Hepatocyte (in vitro differentiated cells): ENCODE measurements around the gene CELA2B. TPM values are rescaled to one million over a fixed set of nuclear protein-coding genes. Genes with fewer than 3 reads are reported as not detected.
A peak's percentile ranks its signal among the peaks of the same experiment; 100 is the strongest.
"Not testable (repeated sequence)": the region's sequence is repeated elsewhere in the genome, so short reads cannot be mapped to it uniquely, and the experiment has no call there.

ENCODE experiments used
- DNase-seq: peaks from one replicate; pipeline ENCODE4 v3.0.0-alpha.2; 2016; ENCODE audit warnings: low spot score
- H2AFZ ChIP-seq: fragments of 200-600 bp; sonication (generic); 2 replicates; pipeline ENCODE4 v1.6.0; 2016; ENCODE audit warnings: antibody characterized with exemption, mild to moderate bottlenecking
- H3K27ac ChIP-seq: fragments of 200-600 bp; sonication (generic); 2 replicates; pipeline ENCODE4 v1.5.1; 2016; ENCODE audit warnings: mild to moderate bottlenecking
- H3K27me3 ChIP-seq: fragments of 200-600 bp; sonication (generic); 2 replicates; pipeline ENCODE4 v1.6.1; 2016
- H3K36me3 ChIP-seq: fragments of 200-600 bp; sonication (generic); replicated peaks from 2 replicates; pipeline ENCODE4 v1.5.1; 2016; ENCODE audit warnings: low read depth; ENCODE audit not compliant: insufficient read depth
- H3K4me1 ChIP-seq: fragments of 200-600 bp; sonication (generic); 2 replicates; pipeline ENCODE4 v1.5.1; 2016; ENCODE audit warnings: mild to moderate bottlenecking, moderate library complexity; ENCODE audit not compliant: insufficient read depth
- H3K4me2 ChIP-seq: fragments of 200-600 bp; sonication (generic); 2 replicates; pipeline ENCODE4 v1.6.0; 2016
- H3K4me3 ChIP-seq: fragments of 200-600 bp; sonication (generic); 2 replicates; pipeline ENCODE4 v1.5.1; 2016; ENCODE audit warnings: mild to moderate bottlenecking
- H3K79me2 ChIP-seq: fragments of 200-600 bp; sonication (generic); 2 replicates; pipeline ENCODE4 v1.6.0; 2017; ENCODE audit warnings: mild to moderate bottlenecking
- H3K9me2 ChIP-seq: fragments of 200-600 bp; sonication (generic); replicated peaks from 2 replicates; pipeline ENCODE4 v1.6.0; 2017; ENCODE audit warnings: mild to moderate bottlenecking; ENCODE audit not compliant: insufficient read depth
- H3K9me3 ChIP-seq: fragments of 200-600 bp; sonication (generic); 2 replicates; pipeline ENCODE4 v1.5.1; 2016; ENCODE audit warnings: low read depth, mild to moderate bottlenecking
- H4K20me1 ChIP-seq: fragments of 200-600 bp; sonication (generic); 2 replicates; pipeline ENCODE4 v1.6.0; 2016; ENCODE audit warnings: mild to moderate bottlenecking; ENCODE audit not compliant: insufficient read depth, poor library complexity, severe bottlenecking
- EZH2 ChIP-seq: fragments of 200-600 bp; sonication (generic); IDR thresholded peaks from 2 replicates; pipeline ENCODE4 v1.6.1; 2016; ENCODE audit warnings: antibody characterized with exemption, mild to moderate bottlenecking, borderline replicate concordance
- EZH2phosphoT487 ChIP-seq: fragments of 200-600 bp; sonication (generic); IDR thresholded peaks from one replicate; pipeline ENCODE4 v1.6.1; 2018; ENCODE audit warnings: antibody characterized with exemption, mild to moderate bottlenecking, low read depth, moderate library complexity; ENCODE audit not compliant: unreplicated experiment, severe bottlenecking
- WGBS: methylation state at CpG from one replicate; pipeline ENCODE4 v1.1.6; 2016; ENCODE audit warnings: low lambda C conversion rate; ENCODE audit errors: missing lambda C conversion rate; 5-methylcytosine and 5-hydroxymethylcytosine counted together
- polyA plus RNA-seq: library from polyadenylated mRNA; unstranded; fragments of >200 nt; fragmentation: Nextera tagmentation; extraction: Ambion mirVana; gene quantifications from 2 replicates; pipeline ENCODE4 v1.2.1, GENCODE V29; 2016
- total RNA-seq: library from RNA; depleted of rRNA; stranded (reverse); fragments of >200 nt; gene quantifications from 2 replicates; pipeline ENCODE4 v1.2.3, GENCODE V29; 2014
- TF ChIP-seq, protein P1 (sequence below): fragments of 200-600 bp; sonication (generic); IDR thresholded peaks from 2 replicates; pipeline ENCODE4 v1.5.1; 2016; ENCODE audit warnings: antibody characterized with exemption, mild to moderate bottlenecking; ENCODE audit not compliant: poor library complexity

CELA2B gene
- 0.73 TPM in 1 of 2 replicates, not detected in the other for total RNA-seq
- polyA plus RNA-seq: 1.4 TPM in 1 of 2 replicates, not detected in the other

DNA sequence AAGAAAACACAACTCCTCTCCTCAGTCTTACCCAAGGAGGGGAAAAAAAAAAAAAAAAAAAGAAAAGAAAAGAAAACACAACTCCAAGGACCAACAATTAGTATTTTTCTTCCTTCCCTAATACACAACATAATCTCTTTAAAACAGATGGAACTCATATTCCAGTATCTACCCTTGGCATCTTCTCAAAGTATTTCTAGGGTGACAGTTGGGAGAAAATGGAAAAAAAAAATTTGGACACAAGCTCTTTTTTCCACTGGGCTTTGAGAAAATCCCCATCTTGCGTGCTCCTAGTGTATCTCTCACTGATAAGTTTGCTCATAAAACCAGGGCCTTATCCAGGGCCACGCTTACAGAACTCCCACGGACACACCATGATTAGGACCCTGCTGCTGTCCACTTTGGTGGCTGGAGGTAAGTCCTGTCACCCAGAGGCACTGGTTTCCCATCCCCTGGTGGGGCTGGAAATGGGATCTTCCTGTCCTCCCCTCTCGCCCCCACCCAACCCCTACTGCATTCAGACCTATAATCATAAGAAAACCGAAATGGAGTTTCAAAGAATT lies at the start of gene CELA2B:
CELA2B (plus strand) TSS at position 353 of the 563 bp plus-strand sequence; CDS start at position 375, 22 bp downstream.
- H2AFZ ChIP-seq: no peak within 1 kb of the TSS
- 78% methylated on average over 5 of the region's 5 CpGs for WGBS
- H3K4me2 ChIP-seq: no peak within 1 kb of the TSS
- no peak within 1 kb of the TSS for H3K27ac ChIP-seq
- no peak within 1 kb of the TSS for H3K4me3 ChIP-seq
- H3K27me3 ChIP-seq: no peaks in the 10 kb centered on the region
- TF ChIP-seq, protein P1, sequence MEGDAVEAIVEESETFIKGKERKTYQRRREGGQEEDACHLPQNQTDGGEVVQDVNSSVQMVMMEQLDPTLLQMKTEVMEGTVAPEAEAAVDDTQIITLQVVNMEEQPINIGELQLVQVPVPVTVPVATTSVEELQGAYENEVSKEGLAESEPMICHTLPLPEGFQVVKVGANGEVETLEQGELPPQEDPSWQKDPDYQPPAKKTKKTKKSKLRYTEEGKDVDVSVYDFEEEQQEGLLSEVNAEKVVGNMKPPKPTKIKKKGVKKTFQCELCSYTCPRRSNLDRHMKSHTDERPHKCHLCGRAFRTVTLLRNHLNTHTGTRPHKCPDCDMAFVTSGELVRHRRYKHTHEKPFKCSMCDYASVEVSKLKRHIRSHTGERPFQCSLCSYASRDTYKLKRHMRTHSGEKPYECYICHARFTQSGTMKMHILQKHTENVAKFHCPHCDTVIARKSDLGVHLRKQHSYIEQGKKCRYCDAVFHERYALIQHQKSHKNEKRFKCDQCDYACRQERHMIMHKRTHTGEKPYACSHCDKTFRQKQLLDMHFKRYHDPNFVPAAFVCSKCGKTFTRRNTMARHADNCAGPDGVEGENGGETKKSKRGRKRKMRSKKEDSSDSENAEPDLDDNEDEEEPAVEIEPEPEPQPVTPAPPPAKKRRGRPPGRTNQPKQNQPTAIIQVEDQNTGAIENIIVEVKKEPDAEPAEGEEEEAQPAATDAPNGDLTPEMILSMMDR: no peak
- TF ChIP-seq EZH2phosphoT487 (no peak), EZH2 (no peak)
- no peaks in the 10 kb centered on the region for H3K9me3 ChIP-seq
- peaks cover 3% of the 10 kb centered on the region for H3K4me1 ChIP-seq
- DNase-seq: no peak
- no peaks in the 10 kb centered on the region for H3K36me3 ChIP-seq
- no peaks in the 10 kb centered on the region for H3K79me2 ChIP-seq
- no peaks in the 10 kb centered on the region for H3K9me2 ChIP-seq
- H4K20me1 ChIP-seq: no peaks in the 10 kb centered on the region

DNA sequence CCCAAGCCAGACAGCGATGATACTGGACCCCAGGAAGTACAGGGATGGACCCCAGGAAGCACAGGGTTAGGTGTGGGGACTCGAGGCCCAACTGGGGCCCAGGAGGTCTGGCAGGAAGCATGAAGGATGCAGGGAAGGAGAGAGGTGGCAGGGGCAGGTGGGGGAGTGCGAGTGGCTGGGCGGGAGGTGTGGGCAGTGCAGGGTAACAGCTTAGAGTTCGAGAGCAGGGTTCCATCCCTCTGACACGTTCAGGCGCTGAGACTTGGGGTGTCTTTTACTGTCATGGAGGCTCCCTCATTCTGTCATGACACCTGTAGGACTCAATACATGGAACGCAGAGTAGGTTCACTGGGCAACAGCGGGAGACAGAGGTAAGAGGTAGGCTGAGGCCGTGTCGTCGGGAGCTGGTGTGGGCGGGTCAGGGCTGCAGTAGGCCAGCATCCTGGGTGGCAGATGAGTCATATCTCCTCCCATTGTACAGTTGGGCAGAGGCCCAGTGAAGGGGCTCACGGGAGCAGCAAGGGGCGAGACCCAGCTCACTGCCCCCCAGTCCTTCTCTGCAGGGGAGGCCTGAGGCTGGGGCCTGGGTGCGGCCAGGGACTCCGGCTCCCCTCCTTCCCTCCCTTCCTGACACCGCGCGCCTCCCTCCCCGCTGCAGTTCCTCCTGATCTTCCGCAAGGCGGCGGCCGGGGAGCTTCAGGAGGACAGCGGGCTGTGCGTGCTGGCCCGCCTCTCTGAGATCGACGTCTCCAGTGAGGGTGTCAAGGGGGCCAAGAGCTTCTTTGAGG lies 49.2 kb upstream of the CELA2B start:
- H3K9me2 ChIP-seq: no peaks in the 10 kb centered on the region
- H3K4me1 ChIP-seq: peaks cover 15% of the 10 kb centered on the region
- H3K27me3 ChIP-seq: no peaks in the 10 kb centered on the region
- H3K36me3 ChIP-seq: no peaks in the 10 kb centered on the region
- DNase-seq: peak; percentile 52
- H2AFZ ChIP-seq: no peak overlapping the region
- H3K79me2 ChIP-seq: peaks cover 6% of the 10 kb centered on the region
- H3K27ac ChIP-seq: no peak overlapping the region
- no peak overlapping the region for H3K4me3 ChIP-seq
- WGBS: 83% methylated on average over 21 of the region's 30 CpGs
- TF ChIP-seq EZH2: no peak
- TF ChIP-seq EZH2phosphoT487: no peak
- TF ChIP-seq, protein P1: no peak
- no peaks in the 10 kb centered on the region for H4K20me1 ChIP-seq
- H3K4me2 ChIP-seq: no peak overlapping the region
- no peaks in the 10 kb centered on the region for H3K9me3 ChIP-seq

DNA sequence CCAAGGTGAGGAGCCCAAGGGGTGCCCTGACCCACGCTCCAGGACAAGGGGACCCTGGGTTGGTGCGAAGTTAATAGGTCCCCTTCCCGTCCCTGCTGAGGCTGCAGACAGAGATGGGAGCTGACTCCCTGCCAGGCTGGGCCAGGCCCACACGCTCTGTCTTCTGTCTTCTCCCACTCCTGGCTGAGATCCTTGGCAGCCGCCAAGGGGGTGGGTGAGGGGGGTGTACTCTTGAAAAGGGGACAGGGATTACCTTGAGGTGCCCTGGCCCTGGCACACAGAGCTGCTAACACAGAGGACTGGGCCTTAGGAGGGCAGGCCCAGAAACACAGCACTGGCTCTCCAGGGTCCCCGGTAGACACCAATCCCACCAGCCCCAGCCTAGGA lies 48.6 kb upstream of the CELA2B start:
- no peaks in the 10 kb centered on the region for H3K9me3 ChIP-seq
- no peak overlapping the region for H3K4me2 ChIP-seq
- DNase-seq: no peak
- H3K4me1 ChIP-seq: peaks cover 19% of the 10 kb centered on the region
- H2AFZ ChIP-seq: no peak overlapping the region
- H4K20me1 ChIP-seq: no peaks in the 10 kb centered on the region
- no peaks in the 10 kb centered on the region for H3K9me2 ChIP-seq
- H3K27me3 ChIP-seq: no peaks in the 10 kb centered on the region
- peaks cover 6% of the 10 kb centered on the region for H3K79me2 ChIP-seq
- H3K4me3 ChIP-seq: no peak overlapping the region
- no peaks in the 10 kb centered on the region for H3K36me3 ChIP-seq
- 87% methylated on average over 6 of the region's 6 CpGs for WGBS
- H3K27ac ChIP-seq: no peak overlapping the region
- TF ChIP-seq, protein P1: no peak
- TF ChIP-seq EZH2phosphoT487 (no peak), EZH2 (no peak)

DNA sequence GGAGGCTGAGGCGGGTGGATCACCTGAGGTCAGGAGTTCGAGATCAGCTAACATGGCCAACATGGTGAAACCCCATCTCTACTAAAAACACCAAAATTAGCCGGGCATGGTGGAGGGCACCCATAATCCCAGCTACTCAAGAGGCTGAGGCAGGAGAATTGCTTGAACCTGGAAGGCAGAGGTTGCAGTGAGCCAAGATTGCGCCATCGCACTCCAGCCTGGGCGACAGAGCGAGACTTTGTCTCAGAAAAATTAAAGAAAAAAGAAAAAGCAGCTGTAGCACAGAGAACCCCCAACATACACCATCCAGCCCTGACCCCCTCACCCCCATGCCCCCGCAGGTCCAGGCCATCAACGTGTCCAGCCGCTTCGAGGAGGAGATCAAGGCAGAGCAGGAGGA lies 47.7 kb upstream of the CELA2B start:
- H3K4me1 ChIP-seq: peaks cover 23% of the 10 kb centered on the region
- H3K27ac ChIP-seq, H3K4me3 ChIP-seq, DNase-seq, H3K9me2 ChIP-seq, H3K27me3 ChIP-seq, H3K36me3 ChIP-seq, H4K20me1 ChIP-seq, H3K79me2 ChIP-seq, H3K9me3 ChIP-seq, H3K4me2 ChIP-seq, H2AFZ ChIP-seq: not testable (repeated sequence)
- WGBS: 94% methylated on average over 11 of the region's 11 CpGs
